Cardiac fibroblast (primary cell): ENCODE measurements around the gene FAAH.
"Not testable (repeated sequence)": the region's sequence is repeated elsewhere in the genome, so short reads cannot be mapped to it uniquely, and the experiment has no call there.

ENCODE experiments used
- DNase-seq, 2 donors: peaks; one replicate each; pipeline versions ENCODE4 v3.0.0 to v3.0.0-alpha.2; 2010; ENCODE audit warnings: low read depth in 2 of 2
- H3K4me3 ChIP-seq, 2 donors: replicated peaks in 1 of 2; 1 replicate in 1 of 2; 2 replicates in 1 of 2; pipeline ENCODE4 v1.5.1; 2011; ENCODE audit warnings: low read depth in 2 of 2, low read length in 2 of 2, mild to moderate bottlenecking in 2 of 2, moderate library complexity in 1 of 2
- CTCF ChIP-seq: IDR thresholded peaks from one replicate; pipeline ENCODE4 v1.5.1; 2011; ENCODE audit warnings: low read depth, mild to moderate bottlenecking, low read length, inconsistent platforms

Gene FAAH

GRCh38 chr1:46394108-46394871, at the start of gene FAAH:
Gene FAAH, plus strand, starts transcription at chr1:46394317. Its CDS starts 32 bp downstream, at chr1:46394349.
- TF ChIP-seq CTCF, result no peak
- H3K4me3 ChIP-seq, result no peak within 1 kb of the TSS
- peak; percentile 22 to 35 for DNase-seq

DNA sequence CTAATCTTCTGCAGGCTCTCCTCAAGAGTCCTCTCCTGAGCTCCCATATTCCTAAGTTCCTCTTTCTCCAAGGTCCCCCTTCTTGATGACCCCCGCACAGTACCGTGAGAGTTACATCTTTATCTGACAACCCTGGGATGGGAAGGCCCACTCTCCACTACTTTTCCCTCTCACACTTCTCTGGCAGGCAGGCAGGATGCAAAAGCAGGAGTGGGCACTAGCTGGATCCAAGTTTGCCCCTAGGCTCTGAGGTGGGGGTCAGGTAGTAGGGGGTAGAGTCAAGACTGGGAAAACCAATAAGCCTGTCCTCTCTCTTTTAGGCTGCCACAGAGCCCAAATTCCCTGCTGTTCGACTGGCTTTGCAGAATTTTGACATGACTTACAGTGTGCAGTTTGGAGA, 49.6 kb upstream of the FAAH start:
- TF ChIP-seq CTCF, result no peak
- no peak overlapping the region for H3K4me3 ChIP-seq
- no peak for DNase-seq

GRCh38 chr1:46345281-46345680, 48.8 kb upstream of the FAAH start:
- TF ChIP-seq CTCF, result no peak
- no peak overlapping the region for H3K4me3 ChIP-seq
- no peak for DNase-seq

DNA sequence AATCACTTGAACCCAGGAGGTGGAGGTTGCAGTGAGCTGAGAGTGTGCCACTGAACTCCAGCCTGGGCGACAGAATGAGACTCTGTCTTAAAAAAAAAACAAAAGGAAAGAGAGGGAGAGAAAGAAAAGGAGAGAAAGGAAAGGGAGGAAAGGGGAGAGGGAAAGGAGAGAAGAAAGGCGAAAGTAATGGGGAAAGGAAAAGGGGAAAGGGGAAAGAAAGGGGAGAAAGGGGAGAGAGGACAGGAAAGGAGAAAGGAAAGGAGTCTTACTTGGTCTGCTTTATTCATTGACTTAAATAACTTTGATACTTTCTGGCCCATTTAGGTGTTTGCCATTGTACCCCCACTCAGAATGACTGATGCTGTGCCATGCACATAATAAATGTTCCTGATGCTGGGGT, 41.8 kb upstream of the FAAH start:
- no peak for TF ChIP-seq CTCF
- no peak overlapping the region for H3K4me3 ChIP-seq
- no peak for DNase-seq

DNA sequence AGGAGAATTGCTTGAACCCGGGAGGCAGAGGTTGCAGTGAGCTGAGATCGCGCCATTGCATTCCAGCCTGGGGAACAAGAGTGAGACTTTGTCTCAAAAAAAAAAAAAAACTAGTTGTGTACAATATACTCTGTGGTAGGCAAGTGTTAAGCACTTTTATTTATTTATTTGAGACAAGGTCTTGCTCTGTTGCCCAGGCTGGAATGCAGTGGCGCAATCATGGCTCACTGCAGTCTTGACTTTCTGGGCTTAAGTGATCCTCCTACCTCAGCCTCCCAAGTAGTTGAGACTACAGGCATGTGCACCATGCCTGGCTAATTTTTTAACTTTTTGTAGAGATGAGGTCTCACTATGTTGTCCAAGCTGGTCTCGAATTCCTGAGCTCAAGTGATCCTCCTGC, 38.2 kb upstream of the FAAH start:
- DNase-seq, H3K4me3 ChIP-seq: not testable (repeated sequence)

DNA sequence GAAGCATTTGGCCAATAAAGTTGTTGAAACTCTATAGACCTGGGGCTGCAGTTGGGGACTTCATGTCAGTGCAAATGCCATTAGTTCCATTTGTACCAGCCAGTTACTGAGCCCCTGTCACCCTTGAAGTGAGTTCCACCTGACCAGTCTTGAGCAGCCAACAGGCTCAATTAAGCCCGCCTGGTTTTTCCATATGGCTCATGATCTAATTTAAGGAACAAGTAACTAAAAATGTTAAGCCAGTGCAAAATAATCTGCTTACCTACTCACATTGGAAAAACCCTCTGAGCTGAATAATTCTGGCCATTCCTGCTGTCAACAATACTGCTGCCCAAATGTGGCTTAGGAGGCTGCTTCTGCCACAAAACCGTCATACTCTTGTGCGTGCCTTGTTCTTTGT, 32.0 kb upstream of the FAAH start:
- H3K4me3 ChIP-seq, result no peak overlapping the region
- DNase-seq, result no peak
- TF ChIP-seq CTCF, result no peak

DNA sequence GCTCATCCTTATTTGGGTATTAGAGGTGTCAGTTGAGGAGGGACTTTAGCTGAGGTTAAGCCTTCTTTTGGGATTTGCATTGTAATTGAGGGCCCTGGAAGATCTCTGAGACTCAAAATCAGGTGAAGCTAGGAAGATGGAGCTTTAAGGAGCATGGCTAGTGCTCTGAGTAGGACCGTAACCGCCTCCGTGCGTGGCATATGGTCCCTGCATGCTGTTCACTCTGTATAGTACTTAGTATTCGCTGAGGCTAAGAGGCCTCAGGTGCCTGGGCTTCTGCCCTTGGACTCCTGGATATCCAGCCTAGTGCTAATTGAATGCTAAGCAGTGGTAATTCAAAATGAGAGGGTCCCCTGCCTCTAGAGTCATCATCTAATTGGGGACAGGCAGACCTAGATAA, 31.0 kb upstream of the FAAH start:
- DNase-seq, result no peak
- H3K4me3 ChIP-seq, result no peak overlapping the region
- TF ChIP-seq CTCF, result no peak
